ENCODE results near the gene TLE1. TPM values are rescaled to one million over a fixed set of nuclear protein-coding genes. Genes with fewer than 3 reads are reported as not detected.

The TLE1 gene
- total RNA-seq, 2 experiments from 2014 or later: 0.50 to 0.68 TPM

- ATAC-seq (no peak), DNase-seq (no peak)
- H3K36me3 Mint-ChIP-seq (ENCODE audit: low read depth): no peaks in the 10 kb centered on the region
- H3K27ac Mint-ChIP-seq: no peak overlapping the region
- POLR2A ChIA-PET: no interaction called here
- CTCF ChIA-PET: no interaction called here
- H3K27me3 Mint-ChIP-seq (ENCODE audit: low read depth): peaks cover 17% of the 10 kb centered on the region
- no peak overlapping the region for H3K4me3 Mint-ChIP-seq
- H3K9me3 Mint-ChIP-seq (ENCODE audit: insufficient read depth): no peaks in the 10 kb centered on the region
- H3K4me1 Mint-ChIP-seq (ENCODE audit: low read depth): peaks cover 22% of the 10 kb centered on the region
These were observed 5.6 kb downstream of the TLE1 start for GRCh38 chr9:81683704-81684103.

DNA sequence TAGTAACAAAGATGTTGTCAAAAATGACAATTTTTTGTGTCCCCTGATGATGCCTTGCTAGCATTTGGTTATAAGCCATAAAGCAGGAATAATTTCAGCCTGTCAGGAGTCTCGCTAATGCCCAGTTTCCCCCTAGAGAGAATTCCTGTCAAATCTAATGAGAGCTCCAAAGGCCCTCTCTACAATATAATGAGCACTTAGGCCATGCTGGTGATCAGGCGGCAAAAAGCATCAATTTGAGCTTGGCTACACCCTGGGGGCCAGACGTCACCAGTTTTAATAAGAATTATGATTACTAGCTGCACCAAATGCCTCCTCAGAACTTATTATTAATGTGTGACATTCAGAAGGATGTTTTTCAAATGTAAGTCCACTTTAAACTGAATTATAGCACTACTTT lies 6.1 kb downstream of the TLE1 start:
- ChIA-PET POLR2A (no interaction called here), CTCF (no interaction called here)
- Mint-ChIP-seq H3K4me1 (ENCODE audit: low read depth) (peaks cover 22% of the 10 kb centered on the region), H3K27ac (no peak overlapping the region), H3K9me3 (ENCODE audit: insufficient read depth) (no peaks in the 10 kb centered on the region), H3K4me3 (no peak overlapping the region), H3K27me3 (ENCODE audit: low read depth) (peaks cover 17% of the 10 kb centered on the region), H3K36me3 (ENCODE audit: low read depth) (no peaks in the 10 kb centered on the region)
- DNase-seq (no peak), ATAC-seq (no peak)

DNA sequence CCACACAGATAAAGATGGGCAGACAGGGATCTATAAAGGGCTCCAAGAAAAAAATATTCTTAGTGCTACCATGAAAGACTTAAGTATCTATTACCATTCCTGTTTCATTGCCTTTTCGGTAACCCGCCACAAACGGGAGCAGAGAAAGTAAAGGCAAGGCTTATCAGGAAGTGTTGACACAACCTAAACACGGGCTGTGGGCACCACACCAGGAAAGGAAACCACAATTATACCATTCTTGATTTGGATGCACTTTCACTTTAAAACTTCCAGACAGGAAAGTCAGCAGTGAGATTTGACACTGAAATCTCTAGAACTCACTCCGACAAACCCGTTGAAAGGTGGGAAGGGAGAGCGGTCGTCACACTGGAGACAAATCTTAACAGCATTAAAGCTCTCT lies 6.5 kb downstream of the TLE1 start:
- Mint-ChIP-seq H3K4me1 (ENCODE audit: low read depth) (peaks cover 20% of the 10 kb centered on the region), H3K27ac (no peak overlapping the region), H3K36me3 (ENCODE audit: low read depth) (no peaks in the 10 kb centered on the region), H3K4me3 (no peak overlapping the region), H3K9me3 (ENCODE audit: insufficient read depth) (no peaks in the 10 kb centered on the region), H3K27me3 (ENCODE audit: low read depth) (peaks cover 14% of the 10 kb centered on the region)
- DNase-seq (no peak), ATAC-seq (no peak)
- POLR2A ChIA-PET: no interaction called here
- CTCF ChIA-PET: no interaction called here

DNA sequence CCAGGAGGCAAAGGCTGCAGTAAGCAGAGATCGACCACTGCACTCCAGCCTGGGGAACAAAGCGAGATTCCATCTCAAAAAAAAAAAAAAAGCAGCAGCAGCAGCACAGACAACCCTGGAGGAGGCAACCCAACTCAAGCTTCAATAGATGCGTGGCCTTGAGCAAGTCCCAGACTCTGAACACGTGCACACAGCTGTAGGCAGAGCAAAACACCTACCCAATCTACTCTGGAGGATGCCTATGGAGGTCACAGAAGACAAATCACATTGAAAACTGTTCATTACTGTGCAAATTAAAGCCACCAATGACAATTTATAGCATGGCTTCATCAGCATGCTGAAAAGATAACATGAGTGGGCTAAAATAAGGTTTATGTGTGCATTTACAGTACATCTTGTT lies 7.2 kb downstream of the TLE1 start:
- DNase-seq (no peak), ATAC-seq (no peak)
- H3K36me3 Mint-ChIP-seq (ENCODE audit: low read depth): no peaks in the 10 kb centered on the region
- H3K4me3 Mint-ChIP-seq: no peak overlapping the region
- H3K27ac Mint-ChIP-seq: no peak overlapping the region
- H3K9me3 Mint-ChIP-seq (ENCODE audit: insufficient read depth): no peaks in the 10 kb centered on the region
- peaks cover 13% of the 10 kb centered on the region for H3K4me1 Mint-ChIP-seq (ENCODE audit: low read depth)
- peaks cover 11% of the 10 kb centered on the region for H3K27me3 Mint-ChIP-seq (ENCODE audit: low read depth)
- ChIA-PET CTCF (no interaction called here), POLR2A (no interaction called here)

DNA sequence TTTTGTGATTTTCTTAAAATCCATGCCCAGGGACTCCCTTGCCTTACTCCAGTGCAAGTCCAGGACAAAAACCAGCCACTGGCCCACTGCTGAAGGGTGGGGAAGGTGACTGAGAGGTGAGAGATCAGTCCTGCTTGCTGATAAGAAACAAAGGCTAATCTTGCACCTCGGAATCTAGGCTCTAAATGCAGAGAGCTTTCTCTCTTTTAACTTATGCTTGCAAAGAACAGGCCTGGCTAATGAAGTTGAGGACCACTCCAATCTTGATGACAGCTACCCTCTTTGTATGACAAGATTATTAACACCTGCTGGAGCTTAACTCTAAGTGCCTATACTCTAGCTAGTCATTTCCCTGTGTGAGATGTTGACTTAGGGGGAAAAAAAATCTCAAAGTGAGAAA lies 8.8 kb downstream of the TLE1 start:
- ChIA-PET CTCF (interaction anchor here (0.7 kb wide), 1 partner anchor 26 kb away, joined by 3 read pairs; no protein-coding TSS in a partner anchor), POLR2A (no interaction called here)
- H3K27ac Mint-ChIP-seq: no peak overlapping the region
- H3K9me3 Mint-ChIP-seq (ENCODE audit: insufficient read depth): no peaks in the 10 kb centered on the region
- peaks cover 7% of the 10 kb centered on the region for H3K4me1 Mint-ChIP-seq (ENCODE audit: low read depth)
- DNase-seq: no peak
- H3K27me3 Mint-ChIP-seq (ENCODE audit: low read depth): peaks cover 11% of the 10 kb centered on the region
- H3K4me3 Mint-ChIP-seq: no peak overlapping the region
- no peak for ATAC-seq
- no peaks in the 10 kb centered on the region for H3K36me3 Mint-ChIP-seq (ENCODE audit: low read depth)

- ChIA-PET POLR2A (no interaction called here), CTCF (no interaction called here)
- no peak overlapping the region for H3K4me3 Mint-ChIP-seq
- no peaks in the 10 kb centered on the region for H3K9me3 Mint-ChIP-seq (ENCODE audit: insufficient read depth)
- H3K4me1 Mint-ChIP-seq (ENCODE audit: low read depth): peaks cover 7% of the 10 kb centered on the region
- H3K27ac Mint-ChIP-seq: no peak overlapping the region
- no peaks in the 10 kb centered on the region for H3K36me3 Mint-ChIP-seq (ENCODE audit: low read depth)
- H3K27me3 Mint-ChIP-seq (ENCODE audit: low read depth): peaks cover 11% of the 10 kb centered on the region
- ATAC-seq: no peak
- no peak for DNase-seq
These were observed 9.3 kb downstream of the TLE1 start for GRCh38 chr9:81680006-81680405.

- no peak for ATAC-seq
- no peak for DNase-seq
- Mint-ChIP-seq H3K27me3 (ENCODE audit: low read depth) (peaks cover 11% of the 10 kb centered on the region), H3K4me3 (no peak overlapping the region), H3K36me3 (ENCODE audit: low read depth) (no peaks in the 10 kb centered on the region), H3K9me3 (ENCODE audit: insufficient read depth) (no peaks in the 10 kb centered on the region), H3K4me1 (ENCODE audit: low read depth) (peaks cover 7% of the 10 kb centered on the region), H3K27ac (no peak overlapping the region)
- ChIA-PET POLR2A (no interaction called here), CTCF (no interaction called here)
These were observed 11.3 kb downstream of the TLE1 start for GRCh38 chr9:81678088-81678487.

DNA sequence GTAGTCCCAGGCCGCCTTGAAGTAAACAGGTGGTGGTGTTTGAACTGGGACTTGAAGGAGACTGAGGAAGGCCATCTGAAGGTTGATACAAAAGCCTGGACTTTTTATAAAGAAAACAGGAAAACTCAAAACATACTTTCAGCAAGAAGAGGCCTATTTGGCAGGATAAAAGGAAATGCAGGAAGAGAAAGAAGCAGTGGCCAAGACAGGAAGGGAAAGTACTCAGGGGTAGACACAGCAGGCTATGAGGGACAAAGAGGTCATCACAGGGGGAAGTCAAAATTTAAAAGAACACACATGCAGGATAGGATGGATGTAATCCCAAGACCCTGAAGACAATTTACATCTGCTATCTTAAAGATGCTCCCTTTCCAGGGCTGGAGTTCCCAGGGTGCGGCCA lies 13.0 kb downstream of the TLE1 start:
- ChIA-PET CTCF (no interaction called here), POLR2A (no interaction called here)
- Mint-ChIP-seq H3K36me3 (ENCODE audit: low read depth) (no peaks in the 10 kb centered on the region), H3K27ac (no peak overlapping the region), H3K4me3 (no peak overlapping the region), H3K9me3 (ENCODE audit: insufficient read depth) (no peaks in the 10 kb centered on the region), H3K27me3 (ENCODE audit: low read depth) (no peaks in the 10 kb centered on the region), H3K4me1 (ENCODE audit: low read depth) (no peaks in the 10 kb centered on the region)
- no peak for DNase-seq
- ATAC-seq: no peak

- Mint-ChIP-seq H3K36me3 (ENCODE audit: low read depth) (no peaks in the 10 kb centered on the region), H3K27me3 (ENCODE audit: low read depth) (no peaks in the 10 kb centered on the region), H3K4me1 (ENCODE audit: low read depth) (no peaks in the 10 kb centered on the region), H3K4me3 (no peak overlapping the region), H3K9me3 (ENCODE audit: insufficient read depth) (no peaks in the 10 kb centered on the region), H3K27ac (no peak overlapping the region)
- ChIA-PET POLR2A (no interaction called here), CTCF (no interaction called here)
- ATAC-seq (no peak), DNase-seq (no peak)
These were observed 16.0 kb downstream of the TLE1 start for GRCh38 chr9:81673310-81673709.

DNA sequence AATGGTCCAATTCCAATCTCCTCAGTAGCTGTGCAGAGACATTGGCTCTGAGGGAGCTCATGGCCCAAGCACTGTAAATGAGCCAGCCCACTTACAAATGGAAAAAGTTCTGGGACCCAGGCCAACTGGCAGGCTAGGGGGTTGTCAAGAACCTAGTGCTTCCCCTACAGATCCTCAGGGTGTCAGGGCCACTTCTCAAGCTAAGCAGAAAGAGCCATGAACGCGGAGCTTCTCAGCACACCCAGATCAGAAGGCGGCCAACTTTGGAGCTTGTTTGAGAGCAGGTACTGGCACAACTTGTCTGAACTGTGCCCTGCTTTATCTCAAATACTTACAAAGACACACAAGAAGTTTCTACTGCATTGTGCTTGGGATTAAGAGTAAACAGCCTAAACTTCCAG lies 17.5 kb downstream of the TLE1 start:
- no peaks in the 10 kb centered on the region for H3K4me1 Mint-ChIP-seq (ENCODE audit: low read depth)
- CTCF ChIA-PET: no interaction called here

DNA sequence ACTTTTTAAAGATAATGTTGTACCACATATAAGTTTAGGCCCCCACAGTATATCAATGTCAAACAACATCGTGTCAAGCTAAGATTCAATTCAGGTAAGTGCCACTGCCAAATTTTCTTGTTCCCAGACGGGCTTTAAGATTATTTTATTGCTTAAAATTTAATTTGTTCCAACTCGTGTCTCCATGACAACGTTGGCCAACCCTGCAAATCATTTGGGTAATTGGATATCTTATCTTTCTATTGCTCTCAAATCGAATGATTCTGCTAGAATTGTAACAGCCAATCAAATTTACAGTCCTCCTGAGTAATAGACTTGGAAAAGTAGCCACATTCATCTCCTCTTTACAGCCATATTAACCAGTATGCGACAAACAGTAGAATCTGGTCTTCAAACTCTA lies 19.5 kb downstream of the TLE1 start:
- ChIA-PET CTCF (no interaction called here), POLR2A (no interaction called here)
- Mint-ChIP-seq H3K4me1 (ENCODE audit: low read depth) (no peaks in the 10 kb centered on the region), H3K4me3 (no peak overlapping the region), H3K36me3 (ENCODE audit: low read depth) (no peaks in the 10 kb centered on the region), H3K27ac (no peak overlapping the region), H3K9me3 (ENCODE audit: insufficient read depth) (no peaks in the 10 kb centered on the region), H3K27me3 (ENCODE audit: low read depth) (no peaks in the 10 kb centered on the region)
- no peak for DNase-seq
- ATAC-seq: no peak

More for the DNA sequence above, 17.5 kb downstream of the TLE1 start:
- no peak overlapping the region for H3K4me3 Mint-ChIP-seq
- POLR2A ChIA-PET: no interaction called here
- H3K36me3 Mint-ChIP-seq (ENCODE audit: low read depth): no peaks in the 10 kb centered on the region
- ATAC-seq (no peak), DNase-seq (no peak)
- no peaks in the 10 kb centered on the region for H3K9me3 Mint-ChIP-seq (ENCODE audit: insufficient read depth)
- H3K27ac Mint-ChIP-seq: no peak overlapping the region
- H3K27me3 Mint-ChIP-seq (ENCODE audit: low read depth): no peaks in the 10 kb centered on the region

DNA sequence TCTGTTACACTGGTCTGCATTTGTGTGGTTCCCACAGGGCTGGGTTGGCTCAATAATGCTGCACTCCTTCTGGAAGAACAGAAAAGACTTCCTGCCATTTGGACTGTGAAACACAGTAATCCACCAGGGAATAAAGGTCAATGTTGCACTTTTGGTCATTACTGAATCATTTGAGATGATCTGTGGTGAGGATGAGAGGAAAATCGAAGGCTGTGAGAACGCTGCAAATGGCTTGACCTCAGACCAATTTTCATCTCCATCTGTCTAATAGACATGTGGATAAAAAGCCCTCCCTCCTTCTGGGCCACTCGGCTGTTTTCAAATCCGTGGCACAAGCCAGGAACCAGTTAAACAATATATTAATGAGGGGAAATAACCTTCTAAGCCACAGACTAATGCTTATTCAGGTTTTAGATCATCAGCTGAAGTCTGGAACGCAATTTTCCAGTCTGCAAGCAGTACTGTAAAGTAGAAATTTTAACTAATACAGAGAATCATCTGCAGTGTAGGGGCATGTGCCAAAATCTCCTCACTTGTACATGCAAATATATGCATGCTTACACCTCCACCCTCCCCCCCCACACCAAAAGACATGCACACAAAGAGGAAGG lies 20.2 kb downstream of the TLE1 start:
- POLR2A ChIA-PET: no interaction called here

GRCh38 chr9:81666123-81666522 lies 23.2 kb downstream of the TLE1 start:
- CTCF ChIA-PET: no interaction called here
- DNase-seq: no peak
- Mint-ChIP-seq H3K4me3 (no peak overlapping the region), H3K27ac (no peak overlapping the region), H3K27me3 (ENCODE audit: low read depth) (no peaks in the 10 kb centered on the region), H3K4me1 (ENCODE audit: low read depth) (no peaks in the 10 kb centered on the region), H3K9me3 (ENCODE audit: insufficient read depth) (no peaks in the 10 kb centered on the region), H3K36me3 (ENCODE audit: low read depth) (no peaks in the 10 kb centered on the region)
- POLR2A ChIA-PET: no interaction called here
- ATAC-seq: no peak

More for the DNA sequence above, 20.2 kb downstream of the TLE1 start:
- ATAC-seq: no peak
- no peaks in the 10 kb centered on the region for H3K27me3 Mint-ChIP-seq (ENCODE audit: low read depth)
- no peak overlapping the region for H3K4me3 Mint-ChIP-seq
- CTCF ChIA-PET: no interaction called here
- H3K27ac Mint-ChIP-seq: no peak overlapping the region
- no peak for DNase-seq
- no peaks in the 10 kb centered on the region for H3K4me1 Mint-ChIP-seq (ENCODE audit: low read depth)
- H3K36me3 Mint-ChIP-seq (ENCODE audit: low read depth): no peaks in the 10 kb centered on the region
- no peaks in the 10 kb centered on the region for H3K9me3 Mint-ChIP-seq (ENCODE audit: insufficient read depth)

Measured in activated CD8-positive, alpha-beta T cell treated with anti-CD3 and anti-CD28 coated beads, Interleukin-2, amount 10 ng/mL, durations not matched to agents 7 days and 5 days (primary cell).